Ovary (tissue), 3 donors: ENCODE measurements around the gene OR5W2.

Experiments
- EP300 ChIP-seq: sonication (generic); formaldehyde crosslinking; IDR thresholded peaks from one replicate; pipeline ENCODE4 v1.6.1; 2017; ENCODE audit warnings: antibody characterized with exemption
- TF ChIP-seq, protein P1 (sequence below), 3 donors: fragments of 450-650 bp in 2 of 3; fragments of 200-600 bp in 1 of 3; IDR thresholded peaks; one replicate each; pipeline versions ENCODE4 v1.5.1 to v1.8.0; 2016 to 2022; ENCODE audit warnings: antibody characterized with exemption in 3 of 3, mild to moderate bottlenecking in 1 of 3
- donor health status: DM: no; HTN: no; CAD: no.

DNA sequence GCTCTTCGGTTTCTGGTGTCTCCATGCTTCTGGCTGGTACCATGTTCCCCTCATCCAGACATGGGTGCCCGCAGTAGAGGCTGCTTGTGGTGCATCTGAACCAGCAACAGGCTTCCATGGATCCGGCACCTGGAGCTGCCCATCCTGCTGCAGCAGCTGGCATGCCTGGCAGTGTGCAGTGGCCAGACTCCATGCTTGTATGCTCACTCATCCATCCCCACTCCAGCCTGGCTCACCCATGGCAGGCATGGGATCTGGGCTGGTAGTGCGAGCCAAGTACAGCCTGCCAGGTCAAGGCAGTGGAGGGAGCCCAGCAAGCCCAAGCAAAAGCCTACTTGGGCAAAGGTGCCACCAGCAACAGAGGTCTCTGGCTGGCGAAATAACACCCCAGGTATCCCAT, 6.2 kb upstream of the OR5W2 start:
- TF ChIP-seq, protein P1, sequence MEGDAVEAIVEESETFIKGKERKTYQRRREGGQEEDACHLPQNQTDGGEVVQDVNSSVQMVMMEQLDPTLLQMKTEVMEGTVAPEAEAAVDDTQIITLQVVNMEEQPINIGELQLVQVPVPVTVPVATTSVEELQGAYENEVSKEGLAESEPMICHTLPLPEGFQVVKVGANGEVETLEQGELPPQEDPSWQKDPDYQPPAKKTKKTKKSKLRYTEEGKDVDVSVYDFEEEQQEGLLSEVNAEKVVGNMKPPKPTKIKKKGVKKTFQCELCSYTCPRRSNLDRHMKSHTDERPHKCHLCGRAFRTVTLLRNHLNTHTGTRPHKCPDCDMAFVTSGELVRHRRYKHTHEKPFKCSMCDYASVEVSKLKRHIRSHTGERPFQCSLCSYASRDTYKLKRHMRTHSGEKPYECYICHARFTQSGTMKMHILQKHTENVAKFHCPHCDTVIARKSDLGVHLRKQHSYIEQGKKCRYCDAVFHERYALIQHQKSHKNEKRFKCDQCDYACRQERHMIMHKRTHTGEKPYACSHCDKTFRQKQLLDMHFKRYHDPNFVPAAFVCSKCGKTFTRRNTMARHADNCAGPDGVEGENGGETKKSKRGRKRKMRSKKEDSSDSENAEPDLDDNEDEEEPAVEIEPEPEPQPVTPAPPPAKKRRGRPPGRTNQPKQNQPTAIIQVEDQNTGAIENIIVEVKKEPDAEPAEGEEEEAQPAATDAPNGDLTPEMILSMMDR (IDR thresholded peaks at IDR 0.05): no peak
- TF ChIP-seq EP300: no peak
